CD1c-positive myeloid dendritic cell (primary cell): ENCODE measurements around the gene CHD5.

Source experiments
- DNase-seq: peaks from one replicate; pipeline ENCODE4 v3.0.0-alpha.2; 2016; ENCODE audit errors: extremely low spot score

CHD5 gene

DNA sequence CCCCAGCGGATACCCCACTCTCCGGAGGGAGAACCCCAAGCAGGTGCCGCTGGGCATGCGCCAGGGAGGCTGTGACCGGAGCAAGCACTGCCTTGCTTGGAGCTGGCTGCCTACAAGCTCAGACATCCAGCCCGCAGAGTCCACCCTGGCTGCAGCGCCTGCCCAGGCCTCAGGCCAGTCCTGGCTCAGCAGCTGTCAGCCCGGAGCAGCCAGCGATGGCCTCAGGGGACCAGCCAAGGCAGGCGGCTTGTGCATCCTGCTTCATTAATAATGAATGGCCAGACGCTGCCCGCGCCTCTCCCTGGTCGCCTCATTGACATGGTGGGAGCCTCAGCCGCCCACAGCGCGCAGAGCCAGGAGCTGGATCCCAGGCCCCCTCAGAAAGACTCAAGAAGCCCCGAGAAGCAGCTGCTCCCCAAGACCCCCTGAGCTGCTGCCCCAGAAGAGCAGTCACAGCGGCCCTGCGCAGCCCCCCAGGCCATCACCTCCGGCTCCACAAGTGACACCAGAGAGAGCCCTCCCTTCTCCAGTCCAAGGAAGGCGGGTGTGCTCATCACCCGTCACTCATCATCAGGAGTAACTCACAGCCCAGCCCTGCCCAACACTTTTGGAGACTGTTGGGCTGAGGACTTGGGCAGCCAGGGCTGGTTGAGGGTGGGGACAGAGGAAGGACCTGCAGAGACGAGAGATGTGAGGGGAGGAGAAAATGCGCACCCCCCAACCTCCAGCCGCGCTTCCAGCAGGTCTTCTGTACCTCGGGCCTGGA lies 114.8 kb downstream of the CHD5 start:
- no peak for DNase-seq

DNA sequence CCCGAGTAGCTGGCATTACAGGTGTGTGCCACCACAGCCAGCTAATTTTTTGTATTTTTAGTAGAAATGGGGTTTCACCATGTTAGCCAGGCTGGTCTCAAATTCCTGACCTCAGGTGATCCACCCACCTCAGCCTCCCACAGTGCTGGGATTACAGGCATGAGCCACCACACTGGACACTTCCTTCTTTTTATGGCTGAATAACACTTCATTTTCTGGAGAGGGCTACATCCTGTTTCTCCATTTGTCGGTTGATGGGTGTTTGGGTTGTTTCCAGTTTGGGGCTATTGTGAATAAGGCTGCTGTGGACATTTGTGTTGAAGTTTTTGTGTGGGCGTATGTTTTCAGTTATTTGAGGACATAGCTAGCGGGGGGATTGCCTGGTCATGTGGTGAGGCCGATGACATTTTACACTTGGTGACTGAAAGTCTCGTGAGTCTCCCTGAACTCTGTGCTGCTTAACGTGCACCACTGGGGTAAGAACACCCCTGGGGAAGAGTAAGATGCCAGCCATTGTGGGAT lies 116.5 kb downstream of the CHD5 start:
- peak; percentile 94 for DNase-seq

DNA sequence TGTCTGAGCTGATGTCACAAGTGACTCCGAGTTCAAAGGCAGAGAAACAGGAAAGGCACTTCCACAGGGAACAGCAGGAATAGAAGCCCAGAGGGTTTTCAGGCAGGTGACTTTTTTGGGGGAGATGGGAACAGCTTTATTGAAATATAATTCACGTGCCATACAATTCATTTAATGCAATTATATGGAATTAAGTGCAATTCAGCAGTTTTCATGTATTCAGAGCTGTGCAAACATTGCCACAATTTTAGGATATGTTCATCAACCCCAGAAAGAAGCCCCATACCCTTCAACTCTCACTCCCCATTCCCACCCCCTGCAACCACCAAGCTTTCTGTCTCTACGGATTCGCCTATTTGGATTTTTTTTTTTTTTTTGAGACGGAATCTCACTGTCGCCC lies 117.5 kb downstream of the CHD5 start:
- no peak for DNase-seq

DNA sequence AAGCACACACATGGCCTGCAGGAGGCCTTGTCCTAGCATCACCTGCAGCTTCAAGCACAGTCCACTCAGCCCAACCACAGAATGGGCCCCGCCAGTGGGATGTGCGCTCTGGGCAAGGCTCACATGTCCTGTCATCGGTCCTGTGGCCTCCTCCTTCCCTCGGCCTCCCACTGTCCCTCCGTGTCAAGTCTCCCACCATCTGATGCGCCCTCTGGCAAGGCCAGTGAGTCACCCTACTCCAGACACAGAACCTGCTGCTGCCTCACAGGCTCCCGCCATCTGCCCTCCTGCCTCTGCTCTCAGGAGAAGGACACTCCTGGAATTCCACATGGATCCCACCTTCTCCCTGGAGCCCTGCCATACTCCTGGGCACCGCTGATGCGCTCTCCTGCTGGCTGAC lies 120.3 kb downstream of the CHD5 start:
- peak; percentile 65 for DNase-seq

DNA sequence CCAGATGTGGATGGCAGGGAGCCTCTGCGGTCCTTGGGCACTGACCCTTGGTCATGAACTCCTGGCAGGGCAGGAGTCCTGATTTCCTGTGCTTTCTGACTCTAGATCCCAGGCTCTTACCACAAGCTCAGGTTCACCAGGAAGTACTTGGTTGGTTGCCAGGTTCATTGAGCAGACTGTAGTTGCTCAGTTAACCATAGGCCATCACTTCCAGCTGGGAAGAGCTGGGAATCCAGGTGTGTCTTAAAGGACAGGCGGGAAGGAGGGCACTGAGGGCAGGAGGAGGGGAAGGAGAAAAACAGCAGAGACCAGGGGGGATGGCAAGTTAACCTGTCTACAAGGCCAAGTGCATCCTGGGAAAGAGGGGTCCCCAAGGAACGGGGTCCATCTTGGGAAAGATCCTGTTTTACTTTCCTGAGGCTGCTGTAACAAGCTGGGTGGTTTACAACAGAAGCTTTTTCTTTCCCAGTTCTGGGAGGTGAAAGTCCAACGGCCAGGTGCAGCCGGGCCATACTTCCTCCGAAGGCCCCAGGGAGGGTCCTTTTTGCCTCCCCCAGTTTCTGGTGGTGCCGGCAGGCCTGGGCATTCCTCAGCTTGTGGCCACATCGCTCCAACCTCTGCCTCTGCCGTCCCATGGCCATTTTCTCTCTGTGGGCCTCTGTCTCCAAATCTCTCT lies 122.8 kb downstream of the CHD5 start:
- DNase-seq, result no peak

DNA sequence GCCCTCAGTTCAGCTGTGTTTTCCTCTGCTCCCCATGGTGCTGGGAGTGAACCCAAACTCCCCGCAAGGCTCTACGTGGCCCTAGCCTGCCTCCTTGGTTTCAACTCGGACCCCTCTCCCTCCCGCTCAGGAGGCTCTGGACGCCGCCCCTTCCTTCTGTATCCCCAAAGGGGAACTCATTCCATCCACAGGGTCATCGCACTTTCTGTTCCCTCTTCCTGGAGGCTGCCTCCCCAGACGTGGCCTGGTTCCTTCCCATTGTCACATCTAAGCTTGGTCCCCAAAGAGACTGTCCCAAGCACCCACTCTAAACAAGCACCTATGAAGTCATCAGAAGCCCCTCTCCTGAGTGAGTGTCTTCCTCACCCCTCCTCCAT lies 123.6 kb downstream of the CHD5 start:
- DNase-seq, result peak; percentile 86

DNA sequence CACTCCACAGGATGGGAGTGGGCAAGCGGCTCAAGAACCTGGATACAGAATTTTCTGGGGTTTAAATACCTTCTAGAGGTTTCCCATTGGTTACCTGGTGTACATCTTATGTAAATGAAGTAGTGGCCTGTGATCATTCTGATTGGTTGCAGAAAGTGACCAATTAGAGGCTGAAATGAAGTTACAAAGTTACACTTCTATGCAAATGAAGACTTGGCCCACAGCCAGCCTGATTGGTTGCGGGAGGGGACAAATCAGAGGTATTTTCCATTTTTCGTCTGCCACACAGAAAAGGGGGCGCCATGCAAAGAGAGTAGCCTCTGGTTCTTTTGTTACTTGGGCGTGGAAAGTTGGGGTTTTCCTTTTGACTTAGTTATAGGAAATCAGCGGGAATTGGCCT lies 125.5 kb downstream of the CHD5 start:
- no peak for DNase-seq

DNA sequence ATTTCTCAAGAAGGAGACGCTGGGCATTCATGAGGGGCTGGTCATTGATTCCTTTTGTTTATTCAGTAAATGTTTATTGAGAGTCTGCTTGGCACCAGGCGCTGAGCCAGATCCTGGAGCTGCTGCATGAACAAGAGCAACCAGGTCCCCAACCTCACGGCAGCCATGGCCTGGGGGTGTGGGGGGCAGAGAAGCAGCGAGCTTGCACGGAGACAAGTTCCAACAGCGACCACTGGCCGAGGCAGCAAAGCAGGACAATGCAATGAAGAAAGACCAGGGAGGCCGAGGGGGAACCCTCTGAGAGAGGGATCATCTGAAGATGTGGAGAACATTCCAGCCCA lies 126.9 kb downstream of the CHD5 start:
- DNase-seq, result no peak

DNA sequence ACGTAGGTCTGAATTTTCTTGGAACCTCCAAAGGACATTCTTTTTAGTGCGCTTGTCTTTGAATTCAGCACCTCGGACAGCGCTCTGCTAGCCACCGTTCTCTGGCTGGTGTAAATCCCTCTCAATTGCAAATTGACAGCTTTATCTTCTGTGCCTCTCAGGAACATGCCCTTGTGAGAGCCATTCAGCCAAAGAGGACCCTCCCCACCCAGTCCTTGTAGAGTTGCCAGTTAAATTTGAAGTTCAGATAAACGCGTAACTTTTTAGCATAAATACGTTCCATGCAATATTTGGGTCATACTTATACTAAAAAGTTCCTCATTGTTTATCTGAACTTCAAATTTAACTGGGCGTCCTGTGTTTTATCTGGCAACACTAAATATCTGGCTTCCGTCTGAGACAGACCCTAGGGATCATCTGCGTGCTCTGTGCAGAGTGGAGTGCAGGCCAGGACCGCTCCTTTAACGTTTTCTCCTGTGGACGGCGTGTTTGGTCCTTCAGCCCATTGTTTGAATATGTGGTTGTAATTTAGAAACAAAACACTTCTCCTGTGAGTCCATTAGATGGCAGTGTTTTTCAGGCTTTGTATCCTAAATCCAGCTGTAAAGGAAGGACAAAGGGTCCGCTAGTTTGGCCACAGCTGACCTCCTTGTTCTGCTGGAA lies 127.4 kb downstream of the CHD5 start:
- peak; percentile 53 for DNase-seq
